Muscle of back (tissue), 11 donors: ENCODE results near the gene RAB8B. TPM values are rescaled to one million over a fixed set of nuclear protein-coding genes. Genes with fewer than 3 reads are reported as not detected.

Source experiments
- DNase-seq, 3 donors: peaks; one replicate each; pipeline versions ENCODE4 v3.0.0 to v3.0.0-alpha.2; 2013
- polyA plus RNA-seq, 10 donors: library from polyadenylated mRNA; unstranded; fragments of 120-200 nt; gene quantifications; one replicate each; pipeline ENCODE4 v1.2.1, GENCODE V29; 2013; ENCODE audit not compliant: insufficient read length in 10 of 10

Gene RAB8B
- polyA plus RNA-seq, 10 donors = 17.8 to 30.0 (median 22.3) TPM

DNA sequence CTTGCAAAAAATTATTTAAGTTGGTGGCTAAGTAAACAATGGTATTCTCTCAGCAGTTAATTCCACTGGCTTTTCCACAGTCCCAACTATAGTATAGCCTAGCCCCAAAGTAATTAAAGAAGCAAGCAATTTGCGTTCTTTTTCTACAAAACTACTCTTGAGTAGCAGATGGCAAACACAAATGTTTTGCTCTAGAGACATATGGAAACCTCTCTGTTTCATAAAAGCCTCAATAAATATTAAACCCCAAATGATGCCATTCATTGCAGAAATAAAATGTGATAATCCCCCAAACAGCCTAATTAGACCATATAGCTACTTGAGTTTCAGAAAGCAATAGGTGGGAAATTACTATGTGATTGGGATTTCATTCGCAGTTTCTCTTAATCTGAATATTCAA, 8.7 kb upstream of the RAB8B start:
- no peak for DNase-seq

DNA sequence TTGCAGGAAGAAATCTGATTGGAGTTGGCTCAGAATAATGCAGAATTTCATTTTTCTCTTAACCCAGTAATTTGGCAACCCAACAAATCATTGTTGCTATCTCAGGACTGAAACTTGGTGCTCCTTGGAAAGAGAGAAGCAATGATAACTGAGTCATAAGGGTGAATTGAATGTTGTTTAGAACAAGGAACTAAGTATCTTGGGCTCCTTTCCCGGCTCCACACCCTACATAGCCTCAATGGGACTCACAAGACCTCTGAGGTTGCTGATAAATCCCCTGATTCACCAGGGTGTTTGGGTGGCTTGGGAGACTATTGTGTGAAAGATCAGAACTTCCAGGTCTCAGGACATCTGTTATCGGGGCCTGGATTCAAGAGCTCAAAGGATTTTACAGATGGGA, 7.8 kb upstream of the RAB8B start:
- no peak for DNase-seq

DNA sequence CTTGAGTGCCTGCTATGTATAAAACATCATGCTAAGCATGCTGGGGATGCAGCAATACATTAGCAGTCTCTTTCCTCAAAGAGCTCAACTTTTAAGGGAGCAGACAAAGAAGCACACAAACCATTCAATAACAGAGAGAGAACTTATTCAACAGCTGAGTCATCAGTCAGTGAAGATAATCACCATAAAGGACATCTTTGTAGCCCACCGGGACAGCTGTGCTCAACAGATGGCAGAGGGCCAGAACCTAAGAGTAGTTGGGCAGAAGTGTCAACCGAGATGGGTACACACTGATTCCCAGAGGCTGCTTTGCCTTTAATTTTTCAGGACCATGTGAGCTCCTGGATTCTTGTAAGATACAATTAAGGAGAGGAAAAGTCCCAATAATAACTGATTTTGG, 4.2 kb upstream of the RAB8B start:
- DNase-seq = no peak

DNA sequence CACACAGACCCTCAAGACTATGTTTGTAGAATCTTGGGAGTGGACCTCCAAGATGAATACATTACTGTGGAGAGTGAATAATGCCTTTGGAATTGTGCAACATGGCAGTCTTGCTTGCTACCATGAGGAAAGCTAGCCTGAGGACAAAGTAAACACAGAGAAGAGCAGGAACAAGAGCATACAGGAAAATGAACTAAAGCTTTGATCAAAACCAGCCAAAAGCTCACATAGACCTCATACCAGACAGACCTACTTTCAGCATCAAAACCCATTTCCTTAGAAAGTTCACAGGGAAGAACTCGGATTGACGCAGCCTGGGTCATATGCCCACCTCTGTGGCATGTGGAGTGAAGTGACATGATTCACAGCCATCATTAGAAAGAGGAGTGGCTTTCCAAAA, 3.3 kb upstream of the RAB8B start:
- no peak for DNase-seq

DNA sequence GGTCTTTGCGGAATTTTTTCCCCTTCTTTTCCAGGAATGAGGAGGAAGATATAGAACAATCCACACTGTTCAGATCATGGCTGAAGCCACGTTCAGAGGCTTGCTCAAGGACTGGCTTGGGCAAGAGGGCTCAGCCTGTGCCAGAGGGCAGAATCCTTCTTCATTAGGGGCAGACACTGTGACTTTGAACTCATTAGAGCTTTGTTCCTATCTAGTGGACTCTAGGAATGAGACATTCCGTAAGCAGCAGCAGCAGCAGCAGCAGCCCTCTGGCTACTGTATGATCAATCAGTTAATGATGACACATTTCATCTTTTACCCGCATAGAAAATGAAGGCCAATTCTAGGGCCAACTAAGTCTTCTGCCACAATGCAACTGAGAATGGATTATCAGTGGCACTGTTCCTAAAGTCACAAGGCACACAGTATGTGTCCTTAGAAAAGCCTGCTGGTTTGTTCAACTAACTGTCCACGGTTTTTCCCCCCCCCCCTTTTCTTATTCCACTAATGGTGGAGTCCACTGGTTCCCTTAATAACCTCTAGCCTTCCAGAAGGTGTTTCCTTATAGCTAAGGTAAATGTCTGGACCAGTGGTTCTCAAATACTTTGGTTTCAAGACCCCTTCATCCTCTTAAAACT, 1.7 kb upstream of the RAB8B start:
- no peak for DNase-seq

DNA sequence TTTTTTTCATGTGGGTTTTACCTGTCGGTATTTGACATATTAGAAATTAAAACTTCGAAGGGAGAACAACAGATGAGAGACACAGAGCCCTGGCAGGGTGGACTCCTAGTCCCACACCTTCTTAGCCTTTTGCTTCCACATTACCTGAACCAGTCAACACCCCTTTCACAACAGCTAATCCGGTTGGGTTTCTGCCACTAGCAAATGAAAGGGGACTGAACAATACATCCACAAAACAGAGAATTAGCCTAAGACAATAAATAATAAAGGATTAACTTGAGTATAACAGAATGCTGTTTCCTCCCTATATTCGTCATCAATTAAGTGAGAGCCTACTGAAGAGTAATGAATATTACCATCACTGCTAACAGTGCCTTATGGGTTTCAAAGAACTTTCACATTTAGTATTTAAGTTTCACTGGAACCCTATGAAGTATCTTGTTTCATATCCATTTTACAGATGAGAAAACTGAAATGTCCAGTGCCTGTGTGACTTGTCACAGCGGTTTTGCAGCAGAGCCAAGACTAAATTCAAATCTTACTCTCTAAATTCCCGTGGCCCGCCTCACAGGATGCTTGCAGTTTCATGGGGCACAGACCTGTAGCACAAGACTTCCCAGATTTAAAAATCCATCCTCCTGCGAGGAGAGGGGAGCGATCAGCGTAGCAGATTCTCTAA, 1.0 kb upstream of the RAB8B start:
- no peak for DNase-seq

DNA sequence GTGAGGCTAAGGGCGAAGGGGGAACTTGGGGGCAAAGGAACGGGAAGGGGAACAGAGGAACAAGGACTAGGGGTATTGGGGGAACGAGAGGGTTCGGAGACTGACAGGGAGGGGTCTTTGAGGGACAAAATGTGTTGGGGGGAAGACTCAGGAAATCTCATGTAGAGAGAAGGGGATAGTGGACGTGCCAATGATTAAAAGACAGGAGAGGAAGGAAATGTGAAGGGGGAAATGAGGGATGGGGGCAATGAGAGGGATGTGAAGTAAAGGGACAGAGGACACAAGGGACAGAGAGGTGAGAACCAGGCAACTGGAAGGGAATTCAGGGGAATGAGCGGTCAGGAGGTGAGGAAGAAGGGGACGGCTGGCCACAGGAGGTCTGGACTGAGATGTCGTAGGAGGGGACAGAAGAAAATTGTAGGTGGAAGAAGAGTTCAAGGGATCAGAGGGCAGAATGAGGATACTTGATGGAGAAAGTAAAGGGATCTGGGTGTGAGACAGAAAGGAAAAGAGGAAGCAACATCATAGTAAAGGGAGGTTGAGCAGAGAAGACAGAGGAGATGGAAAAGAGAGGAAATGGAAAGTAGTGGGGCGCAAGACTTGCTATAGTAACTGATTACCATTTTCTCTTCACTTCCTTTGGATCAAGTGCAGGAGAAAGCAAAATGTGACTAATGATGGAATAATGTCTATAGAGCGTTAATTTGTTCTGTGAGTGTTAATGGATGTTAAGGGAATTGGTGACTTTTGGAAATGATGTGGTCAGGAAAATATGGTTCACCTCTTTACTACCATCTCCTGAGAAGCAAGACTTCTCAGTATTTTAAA, 749 bp downstream of the RAB8B start:
- DNase-seq = peak in 1 of 3 donors; percentile 65

DNA sequence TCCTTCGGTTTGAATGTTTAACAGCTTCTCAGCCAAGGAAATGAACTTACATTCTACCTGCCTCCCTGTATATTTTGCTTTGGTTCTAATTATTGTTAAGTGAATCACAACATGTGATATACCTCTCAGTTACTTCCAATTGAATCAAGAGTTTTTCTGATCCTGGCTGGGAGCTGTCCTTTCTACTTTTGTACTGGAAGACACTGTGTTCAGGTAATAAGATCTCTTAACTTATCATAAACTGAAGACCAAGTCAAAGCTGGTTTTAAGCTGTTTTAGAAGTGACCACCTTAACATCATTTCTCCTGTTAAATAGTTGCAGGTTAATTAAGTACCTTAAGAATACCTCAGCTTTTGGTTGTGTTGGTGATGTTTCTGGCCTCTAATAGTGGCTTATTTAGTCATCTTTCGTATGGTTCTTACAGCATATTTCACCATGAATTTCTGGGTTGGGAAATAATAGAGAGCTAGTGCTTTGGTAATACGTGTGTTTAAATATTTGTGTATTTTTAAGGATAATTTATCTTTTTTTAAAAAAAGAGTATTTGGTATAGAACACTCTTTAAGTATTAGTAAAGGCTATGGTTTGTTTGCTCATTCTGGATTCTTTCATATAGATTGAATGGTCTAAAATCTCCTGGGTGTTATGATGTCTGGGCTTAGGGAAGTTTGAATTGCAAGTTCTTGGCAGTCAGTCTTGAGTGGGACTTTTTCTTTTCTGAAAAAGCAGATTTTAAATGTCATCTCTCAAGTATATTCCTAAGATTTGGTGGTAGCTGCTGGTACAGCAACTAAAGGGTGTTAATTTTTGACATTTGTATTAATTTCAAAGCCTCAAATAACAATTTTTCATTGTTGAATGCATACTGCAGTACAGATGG, 1.6 kb downstream of the RAB8B start:
- no peak for DNase-seq

DNA sequence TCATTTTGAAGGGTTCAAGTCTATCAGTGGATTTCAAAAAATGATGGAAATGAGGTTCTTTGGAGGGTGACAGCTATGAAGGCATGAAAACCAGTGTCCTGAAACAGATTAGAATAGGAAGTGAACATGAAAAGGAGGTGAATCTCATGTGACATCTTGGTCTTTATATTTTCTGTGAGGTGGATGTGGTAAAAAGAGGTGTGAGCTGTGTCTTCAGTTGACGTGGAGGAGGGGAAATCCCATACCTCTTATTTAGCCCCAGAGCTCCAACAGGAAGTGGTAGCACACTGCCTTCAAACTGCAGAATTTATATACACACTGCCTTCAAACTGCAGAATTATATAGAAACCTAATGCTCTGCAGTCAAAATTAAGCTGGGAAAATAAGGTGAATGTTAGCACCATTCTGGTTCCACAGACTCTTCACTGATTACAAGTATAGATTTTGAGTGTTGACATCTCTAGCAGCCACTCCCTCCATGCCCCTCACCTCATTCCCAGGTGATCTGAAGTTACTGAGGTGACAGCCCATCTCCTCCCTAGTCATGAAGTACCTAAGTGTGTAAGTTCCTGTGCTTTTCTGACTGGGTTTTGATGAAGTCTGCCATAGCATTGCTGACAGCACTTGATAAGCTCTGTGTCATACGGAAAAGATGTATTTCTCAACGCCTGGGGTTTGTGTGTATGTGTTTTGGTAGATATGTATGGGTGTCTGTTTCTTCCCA, 2.7 kb downstream of the RAB8B start:
- no peak for DNase-seq

DNA sequence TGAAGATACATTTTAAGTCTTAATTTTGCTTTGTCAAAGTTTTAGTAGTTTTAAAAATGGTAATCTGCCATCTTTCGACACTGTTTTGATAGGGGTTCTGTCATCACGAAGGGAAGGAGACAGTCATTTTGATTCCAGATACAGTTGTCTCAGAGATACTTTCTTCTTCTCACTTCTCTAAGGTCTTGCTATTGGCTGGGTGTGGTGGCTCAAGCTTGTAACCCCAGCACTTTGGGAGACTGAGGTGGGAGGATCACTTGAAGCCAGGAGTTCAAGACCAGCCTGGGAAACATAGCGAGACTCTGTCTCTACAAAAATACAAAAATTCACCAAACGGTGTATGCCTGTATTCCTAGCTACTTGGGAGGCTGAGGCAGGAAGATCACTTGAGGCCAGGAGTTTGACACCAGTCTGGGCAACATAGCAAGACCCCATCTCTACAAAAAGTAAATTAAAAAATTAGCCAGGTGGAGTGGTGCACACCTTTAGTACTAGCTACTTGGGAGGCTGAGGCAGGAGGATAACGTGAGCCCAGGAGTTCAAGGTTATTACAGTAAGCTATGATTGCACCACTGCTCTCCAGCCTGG, 3.3 kb downstream of the RAB8B start:
- DNase-seq = no peak

DNA sequence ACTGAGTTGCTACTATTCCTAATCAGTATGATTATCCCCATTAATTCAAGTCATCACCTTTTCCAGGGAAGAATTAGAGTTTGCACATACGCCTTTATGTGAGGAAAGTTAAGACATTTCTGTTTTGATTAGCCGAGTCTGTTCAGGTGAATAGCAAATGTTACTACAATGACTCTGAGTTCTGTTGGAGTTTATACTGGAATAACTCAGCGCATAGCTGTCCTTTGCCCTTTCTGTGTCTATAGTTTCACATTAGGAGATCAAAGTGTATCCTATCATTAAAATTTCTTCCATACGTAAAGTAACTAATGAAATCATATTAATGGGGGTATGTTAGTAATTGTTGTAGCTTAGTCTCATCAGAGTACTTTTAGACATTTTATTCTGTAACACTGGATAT, 4.9 kb downstream of the RAB8B start:
- no peak for DNase-seq

DNA sequence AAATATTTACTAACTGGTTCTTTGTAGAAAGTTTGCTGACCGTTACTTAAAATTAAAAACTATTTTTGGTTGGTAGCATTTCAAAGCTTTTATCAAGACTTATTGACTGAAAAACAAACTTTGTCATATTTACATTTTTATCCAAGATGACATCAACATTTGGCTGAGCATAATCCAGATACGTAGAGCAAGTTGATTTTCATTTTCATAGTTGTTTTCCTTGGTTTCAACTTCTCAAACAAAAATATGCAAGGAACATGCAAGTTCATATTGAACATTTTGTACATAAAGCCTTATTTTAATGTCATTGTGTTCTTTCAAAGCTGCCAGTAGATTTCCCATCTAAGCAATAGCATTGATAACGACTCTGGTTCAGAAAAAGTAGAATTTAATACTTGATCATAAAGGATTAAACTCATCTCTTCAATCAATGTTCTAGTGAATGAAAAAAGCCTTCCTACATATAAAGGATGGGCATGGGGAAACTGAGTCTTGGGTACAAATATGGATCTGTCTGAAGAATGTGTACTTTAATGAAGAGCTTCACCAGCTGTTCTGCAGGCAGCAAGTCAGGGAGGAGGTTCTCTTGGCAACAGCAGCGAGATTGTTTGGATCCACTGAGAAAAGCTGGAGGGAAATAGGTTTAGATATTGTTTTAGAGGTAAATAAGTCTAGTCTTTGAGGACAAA, 5.6 kb downstream of the RAB8B start:
- peak in 2 of 3 donors; percentile 67 to 81 for DNase-seq

DNA sequence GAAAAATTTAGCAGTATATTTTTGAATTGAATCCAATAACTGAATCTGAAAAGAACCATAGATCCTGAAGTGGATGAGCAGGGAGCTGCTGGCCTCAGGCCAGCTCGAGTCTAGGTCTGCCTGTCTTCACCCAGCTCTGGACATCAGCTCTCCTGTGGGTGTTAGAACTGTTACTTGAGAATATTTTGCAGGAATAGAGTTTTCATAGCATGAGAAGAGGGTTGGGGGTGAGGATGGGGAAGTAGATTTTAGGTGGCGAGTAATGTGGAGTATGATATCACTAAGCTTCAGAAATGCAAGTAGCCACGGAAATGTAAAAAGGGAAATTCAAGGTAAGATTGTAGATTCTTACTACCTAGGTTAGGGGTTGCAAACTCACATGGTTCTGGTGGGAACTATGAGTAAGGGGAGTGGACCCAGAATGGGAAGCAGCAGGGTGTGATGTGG, 6.2 kb downstream of the RAB8B start:
- DNase-seq = no peak

DNA sequence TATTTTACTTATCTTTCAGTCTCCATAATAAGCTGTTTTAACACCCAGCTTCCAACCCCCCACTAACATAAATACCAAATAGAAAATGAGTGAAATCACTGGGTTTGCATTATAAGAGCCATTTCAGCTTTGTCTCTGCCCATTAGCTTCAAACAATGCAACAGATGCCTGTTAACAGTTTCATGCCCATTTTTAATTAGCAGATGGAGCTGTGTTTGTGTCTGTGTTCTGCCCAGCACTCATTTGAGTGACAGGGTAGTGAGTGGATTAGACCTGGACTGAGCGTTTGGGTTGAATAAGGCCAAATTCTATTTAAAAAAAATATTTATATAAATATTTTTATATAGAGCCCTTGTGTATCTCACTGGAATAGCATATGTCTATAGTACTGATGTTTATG, 7.4 kb downstream of the RAB8B start:
- DNase-seq = no peak

DNA sequence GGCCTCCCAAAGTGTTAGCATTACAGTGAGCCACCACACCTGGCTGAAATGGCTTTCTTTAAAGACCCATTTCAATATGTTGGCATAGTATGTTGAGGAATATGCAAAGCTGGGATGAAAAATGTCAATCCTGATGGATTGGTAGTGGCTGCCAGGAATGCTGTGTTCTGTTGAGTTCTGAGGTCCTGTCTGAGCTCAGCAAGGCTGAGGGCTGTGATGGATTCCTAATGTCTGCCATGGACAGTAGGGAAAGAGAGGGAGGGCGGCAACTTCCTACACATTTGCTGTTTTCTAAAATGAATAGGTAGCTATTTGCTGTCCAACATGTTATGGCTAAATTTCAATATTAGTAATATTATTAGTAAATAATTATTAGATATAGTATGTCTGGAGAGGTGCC, 8.2 kb downstream of the RAB8B start:
- no peak for DNase-seq

DNA sequence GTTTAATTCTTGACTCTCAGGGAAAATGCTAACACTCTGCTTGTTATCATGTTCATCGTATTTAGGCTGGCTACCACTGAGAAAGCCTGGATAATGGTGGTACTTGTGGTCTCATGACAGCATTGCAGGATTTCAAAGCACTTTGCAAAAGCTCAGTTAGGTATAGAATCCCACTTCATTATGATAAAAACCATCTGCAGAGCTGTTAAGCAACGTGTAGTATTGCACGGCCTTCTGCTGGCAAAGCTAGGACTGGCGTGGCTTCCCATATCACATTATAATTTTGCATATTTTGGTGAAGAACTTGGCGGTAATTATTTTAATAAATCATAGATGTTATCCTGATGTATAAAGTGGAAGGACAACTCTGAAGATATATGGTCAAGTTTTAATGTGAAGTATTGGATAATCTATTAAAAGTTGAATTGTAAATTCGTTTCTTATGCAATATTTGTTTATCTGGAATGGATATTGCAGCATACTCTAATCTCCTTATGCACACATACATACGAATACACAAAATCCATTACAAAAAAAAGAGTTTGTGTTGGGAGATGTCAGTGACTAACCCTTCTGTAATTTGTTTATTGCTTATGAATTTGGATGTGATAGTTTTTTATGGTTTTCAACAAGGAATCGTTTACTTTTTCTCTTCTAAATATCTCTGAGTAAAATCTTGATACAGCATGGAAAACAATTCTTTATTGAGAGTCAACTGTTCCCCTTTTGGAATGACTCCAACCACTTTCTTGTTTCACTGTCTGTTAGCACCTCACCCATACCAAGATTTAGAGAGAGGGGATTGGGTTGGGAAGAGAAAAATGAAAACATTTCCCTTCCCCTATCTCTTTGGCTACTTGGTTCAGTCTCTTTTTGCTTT, 9.2 kb downstream of the RAB8B start:
- no peak for DNase-seq

DNA sequence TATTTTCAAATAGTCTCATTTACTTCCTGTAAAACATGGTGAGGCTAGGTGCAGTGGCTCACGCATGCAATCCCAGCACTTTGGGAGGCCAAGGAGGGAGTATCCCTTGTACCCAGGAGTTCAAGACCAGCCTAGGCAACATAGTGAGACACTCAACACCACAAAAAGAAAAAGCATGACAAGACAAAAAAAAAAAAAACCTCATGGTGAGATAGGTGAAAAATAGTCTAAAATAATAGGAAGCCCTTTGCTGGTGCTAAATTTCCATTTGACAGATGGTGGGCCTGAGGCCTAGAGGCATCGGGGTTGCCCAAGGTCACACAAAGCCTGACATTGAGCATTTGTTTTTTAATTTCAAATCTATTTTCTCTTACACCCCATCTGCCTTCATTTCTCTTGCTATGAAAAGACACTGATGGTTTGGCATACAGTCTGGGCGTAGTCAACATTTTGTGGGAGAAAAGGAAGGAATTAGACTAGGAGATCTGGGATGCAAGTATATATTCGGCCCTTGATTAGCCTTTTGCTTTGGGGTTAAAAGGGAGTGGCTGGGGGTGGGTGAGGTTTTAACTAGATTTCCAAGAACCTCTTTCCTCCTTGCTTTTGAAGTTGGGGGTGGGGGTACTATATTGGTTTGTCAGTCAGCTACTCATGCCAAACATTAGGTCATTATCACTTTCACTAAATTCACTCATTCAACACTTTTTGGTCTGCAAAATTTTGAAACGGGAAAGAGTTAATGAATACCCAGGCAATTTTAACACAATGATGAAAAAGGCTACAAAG, 11.3 kb downstream of the RAB8B start:
- no peak for DNase-seq

DNA sequence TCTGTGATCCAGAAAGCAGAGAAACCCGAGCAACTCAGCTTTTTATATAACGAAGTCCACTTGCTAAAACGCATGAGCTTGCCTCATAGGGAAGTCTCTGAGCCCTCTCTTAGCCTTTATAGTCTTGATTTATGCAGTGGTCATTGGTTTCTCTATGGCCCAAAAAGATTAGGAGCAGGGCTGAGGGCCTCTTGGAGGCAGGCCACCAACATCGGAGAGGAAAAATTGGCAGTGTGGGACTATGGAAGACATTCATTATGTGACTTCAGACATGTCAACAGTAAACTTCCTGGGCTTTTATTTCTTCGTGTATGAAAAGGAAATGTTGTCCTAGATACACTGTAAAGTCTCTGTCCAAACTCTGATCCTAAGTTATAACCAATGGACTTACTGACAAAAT, 13.5 kb downstream of the RAB8B start:
- no peak for DNase-seq
